Muscle of leg (tissue), 11 donors: ENCODE data around the gene NSUN7. TPM values are rescaled to one million over a fixed set of nuclear protein-coding genes. Genes with fewer than 3 reads are reported as not detected.

Experiments used
- DNase-seq: peaks from one replicate; pipeline ENCODE4 v3.0.0; 2013
- H3K27ac ChIP-seq: one replicate; pipeline ENCODE4 v1.5.1; 2013; ENCODE audit warnings: mild to moderate bottlenecking, low read length, control low read depth
- H3K27me3 ChIP-seq: one replicate; pipeline ENCODE4 v1.6.1; 2013; ENCODE audit warnings: low read length; ENCODE audit not compliant: control insufficient read depth, insufficient read depth
- H3K36me3 ChIP-seq: one replicate; pipeline ENCODE4 v1.6.1; 2013; ENCODE audit warnings: low read length; ENCODE audit not compliant: control insufficient read depth, insufficient read depth
- H3K4me1 ChIP-seq: one replicate; pipeline ENCODE4 v1.6.1; 2013; ENCODE audit warnings: low read length; ENCODE audit not compliant: control insufficient read depth, insufficient read depth
- H3K4me3 ChIP-seq: one replicate; pipeline ENCODE4 v1.5.1; 2013; ENCODE audit warnings: low read length, control low read depth
- H3K9me3 ChIP-seq: replicated peaks from 2 replicates; pipeline ENCODE4 v1.6.1; 2013; ENCODE audit warnings: low read depth, low read length; ENCODE audit not compliant: control insufficient read depth
- WGBS: methylation state at CpG from one replicate; pipeline ENCODE4 v1.1.5; 2013; ENCODE audit warnings: missing lambda C conversion rate; ENCODE audit not compliant: insufficient coverage; 5-methylcytosine and 5-hydroxymethylcytosine counted together
- polyA plus RNA-seq, 8 donors: library from polyadenylated mRNA; unstranded; fragments of 120-200 nt; gene quantifications; one replicate each; pipeline versions ENCODE4 v1.2.1 to v1.2.3, GENCODE V29; 2013; ENCODE audit warnings: inconsistent platforms in 1 of 8, low replicate concordance in 1 of 8; ENCODE audit not compliant: insufficient read length in 8 of 8, insufficient read depth in 1 of 8
- total RNA-seq: library from RNA; stranded (reverse); fragments of 120-200 nt; gene quantifications from one replicate; pipeline ENCODE4 v1.2.4, GENCODE V29; 2013

The NSUN7 gene
- total and polyA plus RNA-seq, 9 donors = 0.25 to 2.0 (median 0.84) TPM

- DNase-seq = peak; percentile 76
- 54% methylated on average over 2 of the region's 6 CpGs for WGBS
- H3K4me1 ChIP-seq = peaks cover 4% of the 10 kb centered on the region
- H3K27ac ChIP-seq = peak overlapping the region; percentile 40
- H3K36me3 ChIP-seq = no peaks in the 10 kb centered on the region
- H3K9me3 ChIP-seq = no peaks in the 10 kb centered on the region
- no peak overlapping the region for H3K4me3 ChIP-seq
- H3K27me3 ChIP-seq = no peaks in the 10 kb centered on the region
Observed at GRCh38 chr4:40731792-40732245, 17.9 kb upstream of the NSUN7 start.

- no peak overlapping the region for H3K27ac ChIP-seq
- no peaks in the 10 kb centered on the region for H3K36me3 ChIP-seq
- H3K9me3 ChIP-seq = no peaks in the 10 kb centered on the region
- H3K27me3 ChIP-seq = no peaks in the 10 kb centered on the region
- WGBS = 85% methylated on average over 5 of the region's 7 CpGs
- H3K4me3 ChIP-seq = no peak overlapping the region
- DNase-seq = no peak
- H3K4me1 ChIP-seq = peaks cover 4% of the 10 kb centered on the region
Observed at GRCh38 chr4:40733752-40734151, 16.0 kb upstream of the NSUN7 start.

GRCh38 chr4:40734497-40734896 is 15.3 kb upstream of the NSUN7 start:
- Histone ChIP-seq H3K9me3 (no peaks in the 10 kb centered on the region), H3K4me1 (peaks cover 4% of the 10 kb centered on the region), H3K27me3 (no peaks in the 10 kb centered on the region), H3K4me3 (no peak overlapping the region), H3K27ac (no peak overlapping the region), H3K36me3 (no peaks in the 10 kb centered on the region)
- DNase-seq = peak; percentile 27
- 63% methylated on average over 3 of the region's 5 CpGs for WGBS

GRCh38 chr4:40736910-40737309 is 12.8 kb upstream of the NSUN7 start:
- Histone ChIP-seq H3K9me3 (no peaks in the 10 kb centered on the region), H3K27ac (no peak overlapping the region), H3K36me3 (no peaks in the 10 kb centered on the region), H3K4me3 (no peak overlapping the region), H3K4me1 (peaks cover 4% of the 10 kb centered on the region), H3K27me3 (no peaks in the 10 kb centered on the region)
- DNase-seq = peak; percentile 56
- WGBS = no CpG with 5 or more reads among the region's 1 CpG

GRCh38 chr4:40737879-40738278 is 11.9 kb upstream of the NSUN7 start:
- no peaks in the 10 kb centered on the region for H3K27me3 ChIP-seq
- no peak overlapping the region for H3K27ac ChIP-seq
- WGBS = no CpG with 5 or more reads among the region's 2 CpGs
- no peaks in the 10 kb centered on the region for H3K9me3 ChIP-seq
- H3K36me3 ChIP-seq = no peaks in the 10 kb centered on the region
- H3K4me3 ChIP-seq = no peak overlapping the region
- H3K4me1 ChIP-seq = no peaks in the 10 kb centered on the region
- DNase-seq = no peak

GRCh38 chr4:40739347-40739746 is 10.4 kb upstream of the NSUN7 start:
- Histone ChIP-seq H3K4me3 (no peak overlapping the region), H3K4me1 (no peaks in the 10 kb centered on the region), H3K27ac (no peak overlapping the region), H3K27me3 (no peaks in the 10 kb centered on the region), H3K9me3 (no peaks in the 10 kb centered on the region), H3K36me3 (no peaks in the 10 kb centered on the region)
- no peak for DNase-seq

- H3K4me1 ChIP-seq = no peaks in the 10 kb centered on the region
- H3K27ac ChIP-seq = no peak overlapping the region
- no peak overlapping the region for H3K4me3 ChIP-seq
- no peaks in the 10 kb centered on the region for H3K36me3 ChIP-seq
- 57% methylated on average over 1 of the region's 3 CpGs for WGBS
- DNase-seq = no peak
- H3K27me3 ChIP-seq = peaks cover 2% of the 10 kb centered on the region
- no peaks in the 10 kb centered on the region for H3K9me3 ChIP-seq
Observed at GRCh38 chr4:40744218-40744617, 5.5 kb upstream of the NSUN7 start.

GRCh38 chr4:40745285-40745984 is 4.3 kb upstream of the NSUN7 start:
- H3K4me3 ChIP-seq = no peak overlapping the region
- peaks cover 8% of the 10 kb centered on the region for H3K4me1 ChIP-seq
- no peak for DNase-seq
- H3K36me3 ChIP-seq = no peaks in the 10 kb centered on the region
- H3K9me3 ChIP-seq = no peaks in the 10 kb centered on the region
- 54% methylated on average over 2 of the region's 6 CpGs for WGBS
- H3K27ac ChIP-seq = no peak overlapping the region
- H3K27me3 ChIP-seq = peaks cover 14% of the 10 kb centered on the region

- no CpG with 5 or more reads among the region's 2 CpGs for WGBS
- Histone ChIP-seq H3K27ac (no peak overlapping the region), H3K4me1 (peaks cover 8% of the 10 kb centered on the region), H3K36me3 (no peaks in the 10 kb centered on the region), H3K9me3 (no peaks in the 10 kb centered on the region), H3K27me3 (peaks cover 19% of the 10 kb centered on the region), H3K4me3 (no peak overlapping the region)
- no peak for DNase-seq
Observed at GRCh38 chr4:40747207-40747835, 2.4 kb upstream of the NSUN7 start.

- peak; percentile 29 for DNase-seq
- WGBS = 6% methylated on average over 26 of the region's 30 CpGs
- peaks cover 19% of the 10 kb centered on the region for H3K27me3 ChIP-seq
- H3K27ac ChIP-seq = no peak overlapping the region
- peak overlapping the region; percentile 57 for H3K4me3 ChIP-seq
- peaks cover 8% of the 10 kb centered on the region for H3K4me1 ChIP-seq
- no peaks in the 10 kb centered on the region for H3K9me3 ChIP-seq
- no peaks in the 10 kb centered on the region for H3K36me3 ChIP-seq
Observed at GRCh38 chr4:40750461-40751258, 905 bp downstream of the NSUN7 start.
